HG03135 (cell line): ENCODE data around the gene MAD1L1.
A peak's percentile ranks its signal among the peaks of the same experiment; 100 is the strongest.
"Not testable (repeated sequence)": the region's sequence is repeated elsewhere in the genome, so short reads cannot be mapped to it uniquely, and the experiment has no call there.

Source experiments
- ATAC-seq: cut with Tn5 transposase; IDR thresholded peaks from one replicate; pipeline ENCODE4 v1.9.1; 2021; ENCODE audit warnings: mild to moderate bottlenecking, moderate library complexity; ENCODE audit not compliant: unreplicated experiment

MAD1L1 gene

GRCh38 chr7:2075811-2076210, 156.9 kb downstream of the MAD1L1 start:
- ATAC-seq = no peak

GRCh38 chr7:2074691-2075090, 158.1 kb downstream of the MAD1L1 start:
- ATAC-seq = no peak

GRCh38 chr7:2072798-2073197, 159.9 kb downstream of the MAD1L1 start:
- no peak for ATAC-seq

GRCh38 chr7:2072042-2072441, 160.7 kb downstream of the MAD1L1 start:
- ATAC-seq = peak; percentile 64

GRCh38 chr7:2071133-2071832, 161.5 kb downstream of the MAD1L1 start:
- no peak for ATAC-seq

DNA sequence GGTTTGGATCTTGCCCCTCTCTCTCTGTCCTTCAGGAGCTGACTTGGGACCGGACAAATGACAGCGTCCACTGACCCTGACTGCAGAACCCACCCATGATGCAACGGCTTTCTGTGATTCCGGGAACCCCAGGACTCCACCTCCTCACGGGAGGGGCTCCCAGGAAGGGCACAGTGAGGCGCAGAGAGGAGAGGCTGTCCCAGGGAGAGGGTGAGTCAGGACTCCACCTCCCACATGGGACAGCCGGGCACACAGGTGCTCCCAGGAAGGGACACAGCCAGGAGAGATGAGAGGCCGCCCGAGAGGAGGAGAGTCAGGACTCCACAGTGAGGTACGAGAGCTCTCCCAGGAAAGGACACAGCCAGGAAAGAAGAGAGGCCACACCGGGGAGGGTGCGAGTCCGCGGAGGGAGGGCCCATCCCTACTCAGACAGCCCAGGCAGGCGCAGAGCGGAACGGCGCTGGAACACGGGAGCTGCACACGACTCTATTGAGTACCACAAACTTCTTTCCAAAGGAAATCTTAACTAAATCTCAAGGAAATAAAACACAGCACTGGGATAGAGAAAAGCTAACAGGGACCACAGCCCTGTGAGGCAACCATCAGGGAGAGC, 162.5 kb downstream of the MAD1L1 start:
- no peak for ATAC-seq

DNA sequence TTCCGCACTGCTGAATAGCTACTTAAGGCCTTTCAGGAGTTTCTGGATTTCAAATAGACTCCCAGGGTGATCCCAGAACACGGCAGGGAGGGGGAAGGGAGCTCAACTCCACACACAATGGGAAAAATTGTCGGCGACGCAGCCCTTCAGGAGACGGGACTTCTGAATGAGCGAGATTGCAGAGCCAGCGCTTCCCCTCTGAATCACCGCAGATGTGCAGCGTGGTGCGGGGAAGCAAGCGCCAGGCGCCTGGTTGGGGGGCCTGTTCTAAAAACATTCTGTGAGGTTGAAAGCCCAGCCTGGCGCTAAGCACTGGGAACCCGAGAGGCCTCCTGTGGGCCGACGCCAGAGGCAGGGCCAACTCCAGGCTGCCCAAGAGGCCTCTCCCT, 163.3 kb downstream of the MAD1L1 start:
- ATAC-seq = no peak

DNA sequence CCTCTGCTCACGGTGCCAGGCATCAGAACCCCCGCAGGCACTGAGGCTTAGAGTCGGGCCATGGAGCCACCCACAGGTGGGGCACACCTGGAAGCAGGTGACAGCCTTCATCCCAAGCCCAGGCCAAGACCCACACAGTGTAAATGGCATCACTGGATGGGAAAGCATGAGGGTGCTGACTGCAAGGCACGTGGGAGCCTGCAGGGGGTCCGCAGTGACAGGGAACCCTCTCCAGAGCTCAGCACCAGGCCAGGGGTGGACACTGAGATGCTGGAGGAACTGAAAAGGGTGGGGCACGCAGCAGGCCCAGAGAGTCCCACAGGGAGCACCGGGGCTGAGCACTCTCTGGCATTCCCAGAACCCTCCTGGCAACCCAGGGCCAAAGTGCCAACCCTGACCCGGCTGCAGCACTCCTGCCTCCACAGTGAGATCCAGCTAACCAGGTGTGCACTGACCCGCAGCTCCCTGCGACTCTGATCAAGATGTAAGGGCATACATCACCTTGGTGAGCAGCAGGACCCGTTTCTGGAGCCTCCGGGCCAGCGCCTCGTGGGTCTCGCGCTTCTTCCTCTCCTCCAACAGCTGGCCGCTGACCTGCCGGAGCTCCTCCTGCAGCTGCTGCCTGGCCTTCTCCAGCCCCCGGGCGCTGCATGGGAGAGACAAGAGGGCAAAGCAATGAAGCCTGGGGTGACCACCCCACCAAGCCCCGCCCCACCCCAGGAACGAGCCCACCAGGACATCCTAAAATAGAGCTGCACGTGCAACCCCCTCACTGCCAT, 163.9 kb downstream of the MAD1L1 start:
- no peak for ATAC-seq

DNA sequence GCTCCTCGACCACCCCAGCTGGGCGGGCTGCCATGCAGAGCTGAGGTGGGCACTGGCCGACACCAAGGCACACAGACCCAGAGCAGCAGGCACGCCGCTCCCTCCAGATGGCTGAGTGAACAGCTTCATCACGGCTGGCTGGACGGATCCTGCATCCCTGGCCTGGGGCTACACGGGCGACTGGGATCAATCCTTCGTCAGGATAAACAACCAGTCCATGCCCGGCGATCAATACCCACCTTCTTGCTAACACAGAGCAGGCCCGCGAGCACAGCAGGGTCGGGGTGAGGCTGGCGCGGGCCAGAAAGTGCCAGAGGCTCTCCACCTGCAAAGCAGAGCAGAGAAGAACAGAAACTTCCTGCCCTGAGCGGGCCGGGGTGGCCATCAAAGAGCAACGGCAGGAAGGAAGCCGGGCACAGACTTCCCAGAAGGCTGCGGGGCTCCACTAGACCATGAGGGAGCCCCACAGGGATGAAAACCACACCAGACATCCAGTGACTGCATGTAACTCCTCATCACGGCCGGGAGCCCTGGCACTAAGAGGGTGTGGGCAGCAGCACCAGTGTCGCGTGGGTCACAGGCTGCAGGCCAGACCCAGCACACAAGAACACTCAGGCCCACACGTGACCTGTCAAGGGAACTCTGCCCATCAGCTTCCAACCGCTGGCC, 166.4 kb downstream of the MAD1L1 start:
- ATAC-seq = no peak

- ATAC-seq = no peak
Observed at GRCh38 chr7:2065528-2065927, 167.2 kb downstream of the MAD1L1 start.

DNA sequence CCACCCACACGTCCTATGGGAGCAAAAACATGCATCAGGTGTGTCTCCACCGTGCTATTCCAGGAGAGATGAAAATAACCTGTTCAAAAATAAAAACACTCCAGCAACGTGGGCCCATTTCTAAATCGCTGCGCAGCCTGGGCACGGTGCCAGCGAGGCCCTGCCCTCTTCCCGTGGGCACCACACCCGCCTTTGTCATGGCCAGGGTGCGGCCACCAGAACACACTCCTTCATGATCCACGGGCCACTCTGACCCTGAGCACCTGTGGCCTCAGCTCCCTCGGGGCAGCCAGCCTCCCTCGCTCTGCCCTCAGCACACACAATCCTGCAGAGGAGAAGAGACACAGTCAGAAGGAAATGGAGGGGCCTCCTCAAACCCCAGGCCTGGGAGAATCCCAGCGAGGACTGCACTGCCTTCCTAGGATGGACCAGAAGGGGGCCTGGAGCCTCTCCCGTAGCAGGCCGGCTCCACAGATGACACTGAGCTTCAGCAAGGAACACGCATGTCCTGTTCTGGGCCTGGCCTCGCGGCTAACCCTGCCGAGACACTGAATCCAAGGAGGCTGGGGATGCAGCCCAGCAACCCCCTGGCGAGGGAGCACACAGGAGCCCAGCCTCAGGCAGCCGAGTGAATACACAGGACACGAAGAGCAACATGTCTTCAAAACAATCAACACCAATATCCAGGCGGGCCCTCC, 169.0 kb downstream of the MAD1L1 start:
- ATAC-seq = no peak

DNA sequence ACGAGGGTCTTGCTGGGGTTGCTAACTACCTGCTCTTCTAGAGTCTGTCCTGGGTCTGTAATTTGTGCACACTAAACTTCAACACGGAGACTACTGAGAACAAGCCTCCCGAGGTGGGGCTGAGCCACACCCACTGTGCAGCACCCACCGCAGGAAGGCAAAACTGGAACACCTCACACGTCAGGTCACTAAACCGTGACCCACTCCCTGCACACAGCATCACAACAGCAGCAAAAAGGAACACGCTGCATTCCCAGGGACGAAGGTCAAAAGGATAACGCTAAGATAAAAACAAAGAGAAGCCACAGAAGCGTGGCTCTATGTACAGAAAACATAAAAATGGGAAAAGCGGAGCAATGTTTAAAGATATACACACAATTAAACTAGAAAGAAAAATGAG, 170.1 kb downstream of the MAD1L1 start:
- no peak for ATAC-seq

- ATAC-seq = no peak
Observed at GRCh38 chr7:2060701-2061100, 172.0 kb downstream of the MAD1L1 start.

- no peak for ATAC-seq
Observed at GRCh38 chr7:2059964-2060700, 172.6 kb downstream of the MAD1L1 start.

- not testable (repeated sequence) for ATAC-seq
Observed at GRCh38 chr7:2058246-2058645, 174.5 kb downstream of the MAD1L1 start.

- ATAC-seq = no peak
Observed at GRCh38 chr7:2055956-2056355, 176.8 kb downstream of the MAD1L1 start.

- no peak for ATAC-seq
Observed at GRCh38 chr7:2054927-2055326, 177.8 kb downstream of the MAD1L1 start.

GRCh38 chr7:2053395-2053794, 179.3 kb downstream of the MAD1L1 start:
- ATAC-seq = no peak

- no peak for ATAC-seq
Observed at GRCh38 chr7:2052657-2053048, 180.1 kb downstream of the MAD1L1 start.
